ENCODE data around the gene SCAF4.

SCAF4 gene

GRCh38 chr21:31659536-31660258, 72.2 kb downstream of the SCAF4 start, which contains the start of gene SOD1:
SOD1 (plus strand) TSS chr21:31659693; CDS start chr21:31659770, 77 bp downstream.
- Histone ChIP-seq H3K27ac (ENCODE audit: low read depth, low read length) (peak within 1 kb of the TSS; percentile 54), H3K4me3 (ENCODE audit: insufficient read depth, low read length, poor library complexity, severe bottlenecking) (peak within 1 kb of the TSS; percentile 89), H2AFZ (ENCODE audit: low read depth, low read length, severe bottlenecking) (peak within 1 kb of the TSS; percentile 92), H3K9ac (ENCODE audit: low read length) (peak within 1 kb of the TSS; percentile 76), H4K20me1 (ENCODE audit: low read depth, low read length) (no peaks in the 10 kb centered on the region), H3K9me2 (replicated peaks; ENCODE audit: insufficient read depth, low read length) (no peaks in the 10 kb centered on the region), H3K9me3 (ENCODE audit: insufficient read depth, low read length) (no peaks in the 10 kb centered on the region), H3K27me3 (ENCODE audit: low read length) (no peaks in the 10 kb centered on the region), H3K79me2 (ENCODE audit: insufficient read depth, low read length) (peaks cover 45% of the 10 kb centered on the region), H3F3A (ENCODE audit: insufficient read depth) (peaks cover 11% of the 10 kb centered on the region; the same call in 1 of the 2 replicates), H3K4me2 (ENCODE audit: low read depth, low read length, poor library complexity, severe bottlenecking) (peak within 1 kb of the TSS; percentile 95), H3K36me3 (ENCODE audit: low read length) (peaks cover 3% of the 10 kb centered on the region; the same call in 1 of the 2 replicates)
- TF ChIP-seq EZH2phosphoT487 (conservative IDR thresholded peaks at IDR 0.05; ENCODE audit: low read length) (no peak), CTCF (IDR thresholded peaks at IDR 0.05; ENCODE audit: insufficient read depth, low read length, poor library complexity, severe bottlenecking) (no peak)

- peak overlapping the region; percentile 95 for H3K4me2 ChIP-seq (ENCODE audit: low read depth, low read length, poor library complexity, severe bottlenecking)
- no peaks in the 10 kb centered on the region for H3K9me2 ChIP-seq (replicated peaks; ENCODE audit: insufficient read depth, low read length)
- peak overlapping the region; percentile 22; the same call in 1 of the 2 replicates for H3K27ac ChIP-seq (ENCODE audit: low read depth, low read length)
- no peaks in the 10 kb centered on the region for H3K27me3 ChIP-seq (ENCODE audit: low read length)
- H3K9ac ChIP-seq (ENCODE audit: low read length): peak overlapping the region; percentile 76; the same call in 1 of the 2 replicates
- H3F3A ChIP-seq (ENCODE audit: insufficient read depth): peaks cover 11% of the 10 kb centered on the region; the same call in 1 of the 2 replicates
- H4K20me1 ChIP-seq (ENCODE audit: low read depth, low read length): no peaks in the 10 kb centered on the region
- TF ChIP-seq EZH2phosphoT487 (conservative IDR thresholded peaks at IDR 0.05; ENCODE audit: low read length) (no peak), CTCF (IDR thresholded peaks at IDR 0.05; ENCODE audit: insufficient read depth, low read length, poor library complexity, severe bottlenecking) (no peak)
- no peaks in the 10 kb centered on the region for H3K9me3 ChIP-seq (ENCODE audit: insufficient read depth, low read length)
- peak overlapping the region; percentile 92 for H2AFZ ChIP-seq (ENCODE audit: low read depth, low read length, severe bottlenecking)
- peaks cover 42% of the 10 kb centered on the region for H3K79me2 ChIP-seq (ENCODE audit: insufficient read depth, low read length)
- H3K36me3 ChIP-seq (ENCODE audit: low read length): peaks cover 3% of the 10 kb centered on the region; the same call in 1 of the 2 replicates
- H3K4me3 ChIP-seq (ENCODE audit: insufficient read depth, low read length, poor library complexity, severe bottlenecking): peak overlapping the region; percentile 51
Measured at GRCh38 chr21:31659286-31659535, 72.7 kb downstream of the SCAF4 start.

- H3F3A ChIP-seq (ENCODE audit: insufficient read depth): peaks cover 5% of the 10 kb centered on the region; the same call in 1 of the 2 replicates
- no peak overlapping the region for H3K4me3 ChIP-seq (ENCODE audit: insufficient read depth, low read length, poor library complexity, severe bottlenecking)
- H2AFZ ChIP-seq (ENCODE audit: low read depth, low read length, severe bottlenecking): no peak overlapping the region
- H3K79me2 ChIP-seq (ENCODE audit: insufficient read depth, low read length): peaks cover 31% of the 10 kb centered on the region
- H3K27me3 ChIP-seq (ENCODE audit: low read length): no peaks in the 10 kb centered on the region
- peaks cover 3% of the 10 kb centered on the region; the same call in 1 of the 2 replicates for H3K36me3 ChIP-seq (ENCODE audit: low read length)
- H3K9ac ChIP-seq (ENCODE audit: low read length): no peak overlapping the region
- no peaks in the 10 kb centered on the region for H4K20me1 ChIP-seq (ENCODE audit: low read depth, low read length)
- no peak overlapping the region for H3K27ac ChIP-seq (ENCODE audit: low read depth, low read length)
- H3K9me2 ChIP-seq (replicated peaks; ENCODE audit: insufficient read depth, low read length): no peaks in the 10 kb centered on the region
- no peaks in the 10 kb centered on the region for H3K9me3 ChIP-seq (ENCODE audit: insufficient read depth, low read length)
- H3K4me2 ChIP-seq (ENCODE audit: low read depth, low read length, poor library complexity, severe bottlenecking): no peak overlapping the region
- TF ChIP-seq CTCF (IDR thresholded peaks at IDR 0.05; ENCODE audit: insufficient read depth, low read length, poor library complexity, severe bottlenecking) (no peak), EZH2phosphoT487 (conservative IDR thresholded peaks at IDR 0.05; ENCODE audit: low read length) (no peak)
Measured at GRCh38 chr21:31658053-31658452, 73.9 kb downstream of the SCAF4 start.

Data from SU-DHL-6 (cell line).